GM23248 (cell line): ENCODE data around the gene CTNNA2.

Source experiments
- EZH2 ChIP-seq: fragments of 200-600 bp; sonication (generic); IDR thresholded peaks from 2 replicates; pipeline ENCODE4 v1.6.1; 2018; ENCODE audit warnings: antibody characterized with exemption, mild to moderate bottlenecking; ENCODE audit not compliant: insufficient read depth, poor library complexity, severe bottlenecking
- EZH2phosphoT487 ChIP-seq: fragments of 200-600 bp; sonication (generic); IDR thresholded peaks from 2 replicates; pipeline ENCODE4 v1.6.1; 2018; ENCODE audit warnings: antibody characterized with exemption, moderate library complexity, mild to moderate bottlenecking, low read depth; ENCODE audit not compliant: insufficient read depth

GRCh38 chr2:79792090-79792489 is 279.2 kb downstream of the CTNNA2 start:
- TF ChIP-seq EZH2phosphoT487 (no peak), EZH2 (no peak)
